C4-2B (cell line): Measurements from ENCODE around the gene PGLYRP2.

Source experiments
- H3K27ac ChIP-seq: fragments of 450-650 bp; 2 replicates; pipeline ENCODE4 v1.5.1; 2017
- CTCF ChIP-seq: fragments of 450-650 bp; conservative IDR thresholded peaks from 2 replicates; pipeline ENCODE4 v1.5.1; 2017; ENCODE audit warnings: mild to moderate bottlenecking
- ZFX ChIP-seq: fragments of 450-650 bp; IDR thresholded peaks from 2 replicates; pipeline ENCODE4 v1.6.1; 2017

The PGLYRP2 gene

GRCh38 chr19:15445227-15445605, 34.1 kb downstream of the PGLYRP2 start:
- H3K27ac ChIP-seq = 0 out of 2 replicates have a peak overlapping the region, but pooled peaks have one; percentile 9
- TF ChIP-seq CTCF = no peak
- TF ChIP-seq ZFX = no peak

GRCh38 chr19:15444505-15445226, 34.6 kb downstream of the PGLYRP2 start:
- H3K27ac ChIP-seq = 0 out of 2 replicates have a peak overlapping the region, but pooled peaks have one; percentile 9
- TF ChIP-seq ZFX (no peak), CTCF (no peak)

- TF ChIP-seq ZFX = no peak
- TF ChIP-seq CTCF = no peak
- H3K27ac ChIP-seq = no peak overlapping the region
Measured at GRCh38 chr19:15443838-15444237, 35.5 kb downstream of the PGLYRP2 start.

GRCh38 chr19:15443325-15443724, 36.0 kb downstream of the PGLYRP2 start:
- no peak overlapping the region for H3K27ac ChIP-seq
- no peak for TF ChIP-seq ZFX
- TF ChIP-seq CTCF = no peak

- TF ChIP-seq CTCF (no peak), ZFX (no peak)
- no peak overlapping the region for H3K27ac ChIP-seq
Measured at GRCh38 chr19:15442142-15442920, 37.0 kb downstream of the PGLYRP2 start.

GRCh38 chr19:15441317-15441716, 38.0 kb downstream of the PGLYRP2 start:
- TF ChIP-seq CTCF = no peak
- H3K27ac ChIP-seq = no peak overlapping the region

GRCh38 chr19:15439821-15440641, 39.3 kb downstream of the PGLYRP2 start:
- H3K27ac ChIP-seq = no peak overlapping the region
- TF ChIP-seq ZFX (no peak), CTCF (no peak)
